Activated CD4-positive, alpha-beta memory T cell treated with anti-CD3 and anti-CD28 coated beads for 36 hours (primary cell): ENCODE results near the gene IKZF2. TPM values are rescaled to one million over a fixed set of nuclear protein-coding genes. Genes with fewer than 3 reads are reported as not detected.
A peak's percentile ranks its signal among the peaks of the same experiment; 100 is the strongest.

Source experiments
- CTCF ChIA-PET: fragments of 350-600 bp; sonication (Branson Sonifier 250); formaldehyde crosslinking; loops from one replicate; lab custom pipeline; 2021; ENCODE audit warnings: antibody characterized with exemption, inconsistent platforms; lab: Charles Lee
- POLR2A ChIA-PET: fragments of 350-600 bp; sonication (Branson Sonifier 250); formaldehyde crosslinking; loops from one replicate; lab custom pipeline; 2021; ENCODE audit warnings: antibody characterized with exemption; lab: Charles Lee
- DNase-seq: peaks from one replicate; pipeline ENCODE4 v3.0.0-alpha.2; 2020
- H3K27ac Mint-ChIP-seq: one replicate; pipeline ENCODE4 v1.8.0; 2021; ENCODE audit warnings: mixed read lengths
- H3K27me3 Mint-ChIP-seq: one replicate; pipeline ENCODE4 v1.8.0; 2021; ENCODE audit warnings: mixed read lengths
- H3K36me3 Mint-ChIP-seq: one replicate; pipeline ENCODE4 v1.8.0; 2021; ENCODE audit warnings: mixed read lengths
- H3K4me1 Mint-ChIP-seq: one replicate; pipeline ENCODE4 v1.8.0; 2021; ENCODE audit warnings: low read depth, mixed read lengths
- H3K4me3 Mint-ChIP-seq: one replicate; pipeline ENCODE4 v1.8.0; 2021; ENCODE audit warnings: mild to moderate bottlenecking, mixed read lengths
- H3K9me3 Mint-ChIP-seq: one replicate; pipeline ENCODE4 v1.8.0; 2021; ENCODE audit warnings: mixed read lengths
- intact Hi-C: fragments of 100-400 bp; cut with micrococcal nuclease; formaldehyde crosslinking; loops from one replicate; pipeline ENCODE4 v1.15.1; 2023
- total RNA-seq, 2 experiments: library from RNA; stranded (reverse); gene quantifications; one replicate each; pipeline ENCODE4 v1.2.3, GENCODE V29; 2021

The IKZF2 gene
- total RNA-seq, 2 experiments from 2014 or later: 8.1 to 9.1 TPM

DNA sequence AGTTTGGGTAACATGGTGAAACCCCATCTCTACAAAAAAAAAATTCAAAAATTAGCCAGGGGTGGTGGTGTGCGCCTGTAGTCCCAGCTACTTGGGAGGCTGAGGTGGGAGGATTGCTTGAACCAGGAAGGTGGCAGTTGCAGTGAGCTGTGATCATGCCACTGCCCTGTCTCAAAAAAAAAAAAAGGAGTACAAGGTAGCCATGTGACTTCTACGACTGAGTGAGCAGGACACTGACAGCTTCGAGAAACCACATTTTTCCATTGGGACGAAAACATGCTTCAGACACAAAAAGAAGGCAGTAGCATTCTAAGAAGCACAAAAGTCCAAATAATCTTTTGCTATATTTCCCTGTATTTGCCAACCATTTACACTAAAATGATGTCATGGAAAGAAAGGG is 19.7 kb upstream of the IKZF2 start:
- POLR2A ChIA-PET: no interaction called here
- Mint-ChIP-seq H3K4me1 (no peaks in the 10 kb centered on the region), H3K36me3 (no peaks in the 10 kb centered on the region), H3K27me3 (no peaks in the 10 kb centered on the region), H3K9me3 (no peaks in the 10 kb centered on the region), H3K4me3 (no peak overlapping the region), H3K27ac (no peak overlapping the region)
- DNase-seq: no peak
- intact Hi-C loops: no loop called here
- CTCF ChIA-PET: no interaction called here

DNA sequence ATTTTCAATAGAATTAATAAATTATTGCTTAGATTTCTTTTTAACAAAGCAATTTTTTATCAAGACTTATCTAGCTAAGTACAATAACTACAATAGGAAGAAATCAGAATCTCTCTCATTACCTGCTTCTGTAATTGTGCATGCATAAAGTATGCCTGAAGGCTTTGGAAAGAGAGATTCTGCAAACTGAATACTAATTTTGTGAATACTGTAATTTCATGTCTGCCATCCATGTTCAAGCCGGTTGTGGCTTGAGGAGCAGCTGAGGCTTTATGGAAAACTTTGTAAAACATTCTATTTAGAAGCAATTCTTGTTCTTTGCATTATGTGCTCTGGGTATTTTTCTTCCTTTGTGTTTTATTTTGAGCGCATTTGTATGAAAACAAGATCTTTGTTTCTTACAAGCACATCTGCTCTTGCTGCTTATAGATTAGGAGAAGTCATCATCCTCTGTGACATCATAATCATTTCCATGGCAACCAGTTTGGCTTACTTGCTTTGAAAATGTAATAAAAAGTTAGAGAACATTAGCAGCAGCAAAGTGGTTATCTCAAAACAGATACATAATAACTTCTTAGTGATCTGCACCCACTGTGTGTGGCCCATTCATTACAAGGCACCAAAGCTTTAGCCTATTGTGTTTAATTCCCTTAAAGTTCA is 16.0 kb upstream of the IKZF2 start:
- Mint-ChIP-seq H3K4me1 (no peaks in the 10 kb centered on the region), H3K27ac (no peak overlapping the region), H3K27me3 (no peaks in the 10 kb centered on the region), H3K36me3 (no peaks in the 10 kb centered on the region), H3K4me3 (no peak overlapping the region), H3K9me3 (no peaks in the 10 kb centered on the region)
- no peak for DNase-seq
- POLR2A ChIA-PET: no interaction called here
- CTCF ChIA-PET: no interaction called here
- intact Hi-C loops: no loop called here

DNA sequence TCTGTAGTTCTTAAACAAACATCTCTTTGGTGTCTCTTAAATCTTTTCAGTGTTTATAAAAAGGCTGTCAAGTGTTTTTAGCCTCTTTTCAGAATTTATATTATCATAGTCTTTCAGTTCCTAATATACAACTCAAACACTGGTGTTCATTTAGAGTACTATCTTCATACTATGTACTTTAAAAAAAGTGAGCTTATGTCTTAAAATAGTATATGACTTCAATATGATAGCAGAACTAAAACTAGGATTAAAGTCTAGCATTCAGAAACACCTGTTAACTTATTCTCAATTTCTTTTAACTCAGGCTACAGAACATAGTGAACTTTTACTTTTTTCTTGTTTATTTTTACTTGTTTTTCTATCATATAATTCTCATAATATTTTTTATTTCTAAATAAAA is 14.7 kb upstream of the IKZF2 start:
- DNase-seq: no peak
- H3K27me3 Mint-ChIP-seq: no peaks in the 10 kb centered on the region
- H3K27ac Mint-ChIP-seq: no peak overlapping the region
- H3K9me3 Mint-ChIP-seq: no peaks in the 10 kb centered on the region
- POLR2A ChIA-PET: no interaction called here
- H3K4me1 Mint-ChIP-seq: no peaks in the 10 kb centered on the region
- intact Hi-C loops: no loop called here
- H3K4me3 Mint-ChIP-seq: no peak overlapping the region
- CTCF ChIA-PET: no interaction called here
- no peaks in the 10 kb centered on the region for H3K36me3 Mint-ChIP-seq

DNA sequence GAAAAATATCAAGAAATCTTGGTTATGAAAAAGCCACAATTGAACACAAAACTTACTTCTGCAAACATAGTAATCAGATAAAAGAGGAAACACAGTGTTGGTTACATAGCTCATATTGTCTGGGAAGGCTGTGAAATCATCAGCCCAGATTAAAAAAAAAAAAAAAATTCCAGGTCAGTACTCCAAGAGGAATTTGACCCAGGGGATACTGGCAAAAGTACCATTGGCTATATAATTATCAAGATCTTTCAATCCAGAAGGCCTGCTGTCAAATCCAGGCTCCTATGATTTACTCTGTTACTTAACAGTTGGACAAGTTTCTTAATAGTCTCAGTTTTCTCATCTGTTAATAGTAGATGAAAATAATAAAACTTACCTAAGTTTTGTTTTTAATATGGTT is 12.9 kb upstream of the IKZF2 start:
- no peaks in the 10 kb centered on the region for H3K9me3 Mint-ChIP-seq
- POLR2A ChIA-PET: no interaction called here
- H3K4me3 Mint-ChIP-seq: no peak overlapping the region
- CTCF ChIA-PET: no interaction called here
- H3K27me3 Mint-ChIP-seq: no peaks in the 10 kb centered on the region
- no peaks in the 10 kb centered on the region for H3K36me3 Mint-ChIP-seq
- H3K4me1 Mint-ChIP-seq: no peaks in the 10 kb centered on the region
- intact Hi-C loops: no loop called here
- no peak overlapping the region for H3K27ac Mint-ChIP-seq
- DNase-seq: no peak

DNA sequence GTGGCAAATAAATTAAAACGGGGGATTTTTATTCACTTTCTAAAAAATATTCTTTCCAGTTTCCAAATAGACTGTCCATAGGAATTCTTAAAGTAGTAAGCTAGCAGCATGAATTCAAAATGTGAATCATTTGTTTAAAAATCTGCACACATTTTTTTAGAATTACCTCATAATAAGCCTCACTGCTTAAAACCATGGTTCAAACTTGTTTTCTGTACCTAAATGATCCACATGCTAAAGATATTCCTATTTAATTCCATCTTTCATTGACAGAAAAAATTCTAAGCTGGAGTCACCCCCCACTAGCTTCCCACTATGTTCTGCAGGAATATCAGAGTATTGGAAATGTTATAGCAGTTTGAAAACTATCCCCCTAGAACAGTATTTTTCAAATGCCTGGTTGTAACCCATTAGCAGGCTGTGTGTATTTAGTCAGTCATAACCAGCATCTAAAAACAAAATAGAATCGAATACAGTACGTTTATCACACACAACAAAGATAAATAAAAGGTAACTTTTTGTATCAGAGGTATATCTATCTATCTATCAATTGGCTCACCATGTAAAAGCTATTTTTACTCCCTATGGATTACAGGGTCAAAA is 11.2 kb upstream of the IKZF2 start:
- Mint-ChIP-seq H3K4me3 (no peak overlapping the region), H3K27ac (no peak overlapping the region), H3K9me3 (no peaks in the 10 kb centered on the region), H3K27me3 (no peaks in the 10 kb centered on the region), H3K4me1 (no peaks in the 10 kb centered on the region), H3K36me3 (no peaks in the 10 kb centered on the region)
- CTCF ChIA-PET: interaction anchor here (1.3 kb wide), 1 partner anchor 11 kb away, joined by 3 read pairs; no protein-coding TSS in a partner anchor
- intact Hi-C loops: no loop called here
- no peak for DNase-seq
- POLR2A ChIA-PET: no interaction called here

DNA sequence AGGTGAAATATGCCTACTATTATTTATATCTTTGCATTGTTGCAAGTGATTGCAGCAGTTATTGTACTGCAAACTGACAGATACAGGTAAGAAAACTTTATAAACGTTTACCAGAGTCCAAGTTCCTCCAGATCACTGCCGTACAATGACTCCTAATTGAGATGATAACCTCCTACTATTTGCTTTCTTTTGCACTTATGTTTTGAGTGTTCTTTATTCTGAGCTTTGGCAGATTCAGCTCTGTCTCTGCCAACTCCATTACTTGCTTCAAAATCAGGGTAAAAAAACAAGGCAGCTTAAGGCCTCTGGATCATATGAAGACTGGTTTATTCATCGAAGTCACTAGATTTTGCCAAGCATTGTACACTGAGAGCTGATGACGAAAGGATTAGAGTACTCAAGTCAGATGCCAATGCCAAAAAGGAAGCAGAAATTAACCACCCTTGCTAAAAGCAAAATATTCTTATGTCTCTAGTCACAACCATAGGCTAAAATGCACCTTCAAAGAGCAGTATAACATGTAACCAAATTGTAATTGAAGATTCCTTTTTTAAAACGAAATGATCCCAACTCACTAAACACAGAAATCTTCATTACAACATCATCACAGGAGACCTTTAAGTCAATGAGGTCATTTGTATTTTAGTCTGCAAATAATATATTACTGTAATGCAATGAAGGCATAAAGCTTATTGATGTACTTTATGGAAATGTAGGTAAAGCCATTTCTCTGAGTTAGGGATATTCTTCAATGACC is 10.5 kb upstream of the IKZF2 start:
- H3K27ac Mint-ChIP-seq: no peak overlapping the region
- DNase-seq: no peak
- intact Hi-C loops: no loop called here

DNA sequence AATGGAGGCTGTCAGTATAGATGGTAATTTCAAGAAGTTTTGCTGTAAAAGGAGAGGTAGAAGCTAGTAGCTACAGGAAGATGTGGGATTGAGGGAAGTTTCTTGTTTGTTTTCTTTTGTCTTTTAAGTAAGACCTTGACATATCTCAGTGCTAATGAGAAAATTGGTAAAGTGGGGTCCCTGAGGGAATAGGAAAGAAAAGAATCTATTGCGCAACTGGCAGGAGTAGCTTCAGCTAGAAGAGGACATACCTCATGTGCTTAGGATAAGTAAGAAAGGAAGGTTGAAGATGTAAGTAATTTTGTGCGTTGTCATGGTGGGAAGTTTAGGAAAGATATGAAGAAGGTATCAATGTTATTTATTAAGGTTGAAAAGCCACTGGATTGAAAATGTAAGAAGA is 8.4 kb upstream of the IKZF2 start:
- CTCF ChIA-PET: no interaction called here
- no peak overlapping the region for H3K4me3 Mint-ChIP-seq
- H3K36me3 Mint-ChIP-seq: no peaks in the 10 kb centered on the region
- POLR2A ChIA-PET: no interaction called here
- H3K9me3 Mint-ChIP-seq: no peaks in the 10 kb centered on the region
- intact Hi-C loops: no loop called here
- peaks cover 3% of the 10 kb centered on the region for H3K27me3 Mint-ChIP-seq
- DNase-seq: no peak
- no peaks in the 10 kb centered on the region for H3K4me1 Mint-ChIP-seq
- no peak overlapping the region for H3K27ac Mint-ChIP-seq

More for the DNA sequence above, 10.5 kb upstream of the IKZF2 start:
- Mint-ChIP-seq H3K9me3 (no peaks in the 10 kb centered on the region), H3K4me1 (no peaks in the 10 kb centered on the region), H3K27me3 (no peaks in the 10 kb centered on the region), H3K4me3 (no peak overlapping the region), H3K36me3 (no peaks in the 10 kb centered on the region)
- POLR2A ChIA-PET: no interaction called here
- CTCF ChIA-PET: interaction anchor here (1.3 kb wide), 1 partner anchor 11 kb away, joined by 3 read pairs; no protein-coding TSS in a partner anchor

DNA sequence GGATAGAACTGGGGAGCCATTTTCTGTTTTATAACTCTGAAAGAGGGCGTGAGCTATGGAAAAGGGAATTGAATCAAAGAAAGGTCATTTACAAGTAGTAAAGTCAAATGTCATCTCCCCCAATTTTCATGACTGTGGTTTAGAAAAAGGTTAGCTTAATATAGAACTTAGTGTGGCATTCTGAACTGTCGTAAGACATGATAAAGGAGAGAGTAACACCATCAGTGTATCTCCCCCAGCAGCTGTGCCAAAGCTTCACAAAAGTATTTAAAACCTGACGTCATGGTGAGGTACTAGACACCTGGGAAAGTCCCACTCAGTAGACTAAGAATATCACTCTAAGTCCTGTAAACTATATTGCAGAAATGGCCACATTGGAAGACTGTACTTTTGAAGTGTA is 5.8 kb upstream of the IKZF2 start:
- POLR2A ChIA-PET: no interaction called here
- intact Hi-C loops: no loop called here

DNA sequence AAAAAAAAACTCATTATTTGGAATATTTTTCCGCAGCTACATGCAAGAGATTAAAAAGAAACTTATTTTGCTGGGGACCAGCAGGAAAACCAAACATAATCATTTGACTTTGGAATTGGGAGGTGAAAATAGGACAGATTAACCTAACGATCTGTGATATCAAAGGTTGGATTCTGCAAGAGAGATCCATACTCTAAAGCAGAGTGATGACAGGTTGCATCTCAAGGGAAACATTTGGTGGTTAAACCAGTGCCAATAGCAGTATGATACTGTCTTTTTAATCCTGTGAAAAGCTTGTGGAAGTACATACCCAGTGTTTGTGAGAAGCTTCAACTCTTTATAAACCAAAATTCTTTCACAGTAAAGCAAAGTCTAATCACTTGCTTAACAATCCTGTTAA is 5.3 kb upstream of the IKZF2 start:
- DNase-seq: no peak
- intact Hi-C loops: no loop called here
- H3K27ac Mint-ChIP-seq: no peak overlapping the region
- H3K4me3 Mint-ChIP-seq: no peak overlapping the region
- H3K27me3 Mint-ChIP-seq: peaks cover 19% of the 10 kb centered on the region
- no peaks in the 10 kb centered on the region for H3K36me3 Mint-ChIP-seq
- POLR2A ChIA-PET: no interaction called here
- CTCF ChIA-PET: interaction anchor here (0.6 kb wide), 1 partner anchor 148 kb away, joined by 3 read pairs; no protein-coding TSS in a partner anchor
- H3K9me3 Mint-ChIP-seq: no peaks in the 10 kb centered on the region
- peaks cover 5% of the 10 kb centered on the region for H3K4me1 Mint-ChIP-seq

More for the DNA sequence above, 5.8 kb upstream of the IKZF2 start:
- Mint-ChIP-seq H3K36me3 (no peaks in the 10 kb centered on the region), H3K4me1 (peaks cover 4% of the 10 kb centered on the region), H3K4me3 (no peak overlapping the region), H3K9me3 (no peaks in the 10 kb centered on the region), H3K27me3 (peaks cover 16% of the 10 kb centered on the region), H3K27ac (no peak overlapping the region)
- DNase-seq: no peak
- CTCF ChIA-PET: interaction anchor here (0.6 kb wide), 1 partner anchor 149 kb away, joined by 3 read pairs; no protein-coding TSS in a partner anchor

DNA sequence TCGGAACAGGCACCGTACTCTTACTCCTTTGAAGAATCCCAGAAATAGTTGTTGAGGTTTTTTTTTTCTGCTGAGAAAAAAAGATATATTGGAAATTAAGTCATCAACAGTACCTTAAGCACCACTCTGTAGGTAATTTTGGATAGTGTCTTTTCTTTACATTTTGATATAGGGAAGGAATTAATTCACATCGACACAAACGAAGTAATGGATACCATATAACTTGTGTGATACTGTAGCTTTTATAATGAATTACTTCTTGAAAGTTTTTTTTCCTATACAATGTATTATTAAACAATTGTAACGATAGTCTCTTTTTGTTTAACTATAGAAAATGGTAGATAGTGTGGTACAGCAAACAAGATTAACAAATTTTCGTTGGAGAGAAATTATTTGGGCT is 1.5 kb upstream of the IKZF2 start:
- H3K4me1 Mint-ChIP-seq: peaks cover 20% of the 10 kb centered on the region
- peaks cover 37% of the 10 kb centered on the region for H3K27me3 Mint-ChIP-seq
- ChIA-PET POLR2A (no interaction called here), CTCF (interaction anchor here (0.6 to 3.3 kb wide), 5 partner anchors 150 to 466 kb away, joined by 3 to 14 read pairs (median 5); no protein-coding TSS in a partner anchor)
- peak overlapping the region; percentile 40 for H3K27ac Mint-ChIP-seq
- DNase-seq: no peak
- intact Hi-C loops: loop anchor here (1.0 to 5.0 kb wide), 5 partner anchors 79 to 467 kb away; no protein-coding TSS in a partner anchor
- peak overlapping the region; percentile 67 for H3K4me3 Mint-ChIP-seq
- H3K9me3 Mint-ChIP-seq: no peaks in the 10 kb centered on the region
- no peaks in the 10 kb centered on the region for H3K36me3 Mint-ChIP-seq

DNA sequence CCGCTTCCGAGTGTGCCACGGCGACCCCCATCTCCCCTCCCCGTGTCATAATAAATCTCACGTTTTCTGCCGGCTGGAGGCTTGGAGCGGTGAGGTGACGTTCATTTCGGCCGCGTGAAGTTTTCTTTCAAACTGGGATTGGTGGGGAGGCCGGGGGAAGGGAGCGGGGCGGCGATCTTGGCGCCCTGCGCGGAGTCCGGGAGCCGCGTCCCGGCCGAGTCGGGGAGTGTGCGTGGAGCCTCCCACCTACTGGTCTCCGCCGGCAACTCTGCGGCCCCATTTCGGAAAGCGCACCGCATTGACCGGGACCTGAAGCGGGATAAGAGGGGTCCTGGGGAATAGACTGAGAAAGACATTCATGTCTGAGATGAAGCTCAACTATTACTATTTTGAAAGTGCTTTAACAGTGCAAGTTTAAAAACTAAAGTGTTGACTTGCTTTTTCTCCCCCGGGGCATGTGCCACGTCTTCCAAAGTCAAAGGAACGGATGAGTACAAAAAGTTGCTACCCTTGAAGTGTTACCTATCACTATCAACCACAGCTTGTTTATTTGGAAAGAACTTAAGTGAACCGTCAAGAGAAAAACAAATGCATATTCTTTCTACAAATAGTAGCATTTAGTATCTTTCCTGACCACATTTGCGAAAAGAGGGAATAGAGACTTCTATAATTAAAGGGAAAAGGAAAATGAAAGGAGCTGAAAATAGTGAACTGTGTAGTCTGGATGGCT is 818 bp upstream of the IKZF2 start:
- peaks cover 39% of the 10 kb centered on the region for H3K27me3 Mint-ChIP-seq
- DNase-seq: peak; percentile 33
- ChIA-PET POLR2A (no interaction called here), CTCF (interaction anchor here (0.6 to 3.3 kb wide), 5 partner anchors 147 to 466 kb away, joined by 3 to 14 read pairs (median 4); no protein-coding TSS in a partner anchor)
- H3K4me3 Mint-ChIP-seq: peak overlapping the region; percentile 67
- no peaks in the 10 kb centered on the region for H3K9me3 Mint-ChIP-seq
- H3K4me1 Mint-ChIP-seq: peaks cover 20% of the 10 kb centered on the region
- peak overlapping the region; percentile 40 for H3K27ac Mint-ChIP-seq
- no peaks in the 10 kb centered on the region for H3K36me3 Mint-ChIP-seq
- intact Hi-C loops: loop anchor here (2.0 to 5.0 kb wide), 2 partner anchors 80 to 137 kb away; no protein-coding TSS in a partner anchor
